ENCODE results near the gene AFAP1. TPM values are rescaled to one million over a fixed set of nuclear protein-coding genes. Genes with fewer than 3 reads are reported as not detected.

AFAP1 gene
- polyA plus RNA-seq, 3 donors = not detected

DNA sequence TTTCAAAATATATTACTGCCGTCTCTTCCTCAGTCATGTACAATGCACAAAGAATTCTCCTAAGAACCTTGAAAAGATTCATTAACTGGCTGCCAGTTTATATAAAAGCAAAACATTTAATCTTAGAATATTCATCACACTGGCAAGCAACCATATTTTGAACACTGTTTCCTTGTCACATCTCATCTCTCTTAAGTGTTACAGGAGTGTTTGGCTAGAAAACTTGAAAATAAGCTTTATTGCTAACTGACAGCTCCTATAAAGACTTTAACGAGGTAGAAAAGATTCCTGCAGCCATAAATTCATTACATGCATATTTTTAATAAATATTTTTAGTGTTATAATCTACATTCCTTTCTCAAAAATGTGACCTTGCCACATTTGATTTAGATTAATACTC is 149.6 kb downstream of the AFAP1 start:
- TF ChIP-seq, protein P1, sequence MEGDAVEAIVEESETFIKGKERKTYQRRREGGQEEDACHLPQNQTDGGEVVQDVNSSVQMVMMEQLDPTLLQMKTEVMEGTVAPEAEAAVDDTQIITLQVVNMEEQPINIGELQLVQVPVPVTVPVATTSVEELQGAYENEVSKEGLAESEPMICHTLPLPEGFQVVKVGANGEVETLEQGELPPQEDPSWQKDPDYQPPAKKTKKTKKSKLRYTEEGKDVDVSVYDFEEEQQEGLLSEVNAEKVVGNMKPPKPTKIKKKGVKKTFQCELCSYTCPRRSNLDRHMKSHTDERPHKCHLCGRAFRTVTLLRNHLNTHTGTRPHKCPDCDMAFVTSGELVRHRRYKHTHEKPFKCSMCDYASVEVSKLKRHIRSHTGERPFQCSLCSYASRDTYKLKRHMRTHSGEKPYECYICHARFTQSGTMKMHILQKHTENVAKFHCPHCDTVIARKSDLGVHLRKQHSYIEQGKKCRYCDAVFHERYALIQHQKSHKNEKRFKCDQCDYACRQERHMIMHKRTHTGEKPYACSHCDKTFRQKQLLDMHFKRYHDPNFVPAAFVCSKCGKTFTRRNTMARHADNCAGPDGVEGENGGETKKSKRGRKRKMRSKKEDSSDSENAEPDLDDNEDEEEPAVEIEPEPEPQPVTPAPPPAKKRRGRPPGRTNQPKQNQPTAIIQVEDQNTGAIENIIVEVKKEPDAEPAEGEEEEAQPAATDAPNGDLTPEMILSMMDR (IDR thresholded peaks at IDR 0.05) = no peak
- no peaks in the 10 kb centered on the region for H4K20me1 ChIP-seq (ENCODE audit: insufficient read depth, low read length)
- Mint-ChIP-seq H3K4me1 (peaks cover 8% of the 10 kb centered on the region), H3K27me3 (ENCODE audit: low read depth in 3 of 3) (peaks cover 0 to 7% (median 2%) of the 10 kb centered on the region in 3 donors), H3K27ac (no peak overlapping the region), H3K9me3 (no peaks in the 10 kb centered on the region), H3K4me3 (no peak overlapping the region), H3K36me3 (peaks cover 0 to 12% of the 10 kb centered on the region in 2 donors)
- no peak overlapping the region for H3K4me2 ChIP-seq (replicated peaks; ENCODE audit: extremely low read depth, low read length, poor library complexity, severe bottlenecking)
- H3K27ac ChIP-seq (ENCODE audit: low read depth in 1 of 2, low read length in 2 of 2) = no peak overlapping the region
- H3K9me3 ChIP-seq (replicated peaks in 1 of 2; ENCODE audit: control insufficient read depth in 1 of 2, insufficient read depth in 1 of 2, low read length in 2 of 2) = no peaks in the 10 kb centered on the region
- H3K27me3 ChIP-seq (ENCODE audit: control insufficient read depth in 2 of 2, insufficient read depth in 2 of 2, low read length in 2 of 2) = no peaks in the 10 kb centered on the region
- no peak for DNase-seq
- no peak overlapping the region for H3K4me3 ChIP-seq (replicated peaks in 1 of 3; ENCODE audit: low read depth in 2 of 3, low read length in 3 of 3)
- H3K36me3 ChIP-seq (replicated peaks in 1 of 2; ENCODE audit: control insufficient read depth in 1 of 2, insufficient read depth in 2 of 2, low read length in 2 of 2) = peaks cover 0 to 3% of the 10 kb centered on the region in 2 donors
- H3K9ac ChIP-seq (ENCODE audit: insufficient read depth, low read length, poor library complexity, severe bottlenecking) = no peak overlapping the region
- 100% methylated on average over 1 of the region's 2 CpGs for WGBS (ENCODE audit: insufficient coverage)
- no peak overlapping the region for H2AFZ ChIP-seq (ENCODE audit: insufficient read depth, low read depth, low read length, poor library complexity, severe bottlenecking)
- H3K79me2 ChIP-seq (ENCODE audit: insufficient read depth, low read length) = no peaks in the 10 kb centered on the region
- peaks cover 0 to 3% of the 10 kb centered on the region in 2 donors for H3K4me1 ChIP-seq (ENCODE audit: control insufficient read depth in 1 of 2, insufficient read depth in 2 of 2, low read length in 2 of 2)
- intact Hi-C loops (cut with micrococcal nuclease) = no loop called here

DNA sequence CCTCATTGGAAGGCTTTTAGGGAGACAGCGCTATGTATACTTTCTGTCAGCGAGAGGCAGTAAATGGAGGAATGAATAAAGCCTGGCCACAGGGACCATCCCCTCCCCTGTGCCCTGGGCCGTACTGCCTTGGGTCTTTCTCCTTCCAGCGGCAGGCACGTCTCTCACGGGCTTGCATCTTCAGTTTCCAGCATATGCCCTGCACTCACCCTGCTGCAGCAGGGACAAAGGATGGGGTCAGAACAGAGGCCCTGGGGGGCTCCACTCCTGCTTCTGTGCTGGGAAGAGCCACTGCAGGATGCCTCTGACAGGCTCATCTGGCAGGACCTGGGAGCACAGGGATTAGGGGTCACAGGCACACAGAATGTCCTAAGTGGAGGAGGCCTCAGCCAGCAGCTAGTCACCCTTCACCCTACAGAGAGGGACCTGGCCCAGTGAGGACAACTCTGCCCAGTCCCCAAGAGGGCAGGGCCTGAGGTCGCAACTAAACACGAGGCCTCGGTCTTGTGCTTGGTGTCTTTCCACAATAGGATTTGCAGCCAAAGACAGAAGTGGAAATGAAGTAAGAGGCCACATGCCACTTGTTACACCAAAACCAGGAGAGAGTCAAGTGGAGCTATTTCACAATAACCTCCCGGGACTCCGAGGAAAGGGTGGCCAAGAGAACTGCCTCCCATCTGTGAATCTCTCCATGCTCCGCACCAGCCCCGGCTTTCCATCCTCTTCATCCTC is 150.8 kb downstream of the AFAP1 start:
- intact Hi-C loops (cut with micrococcal nuclease) = no loop called here
- Mint-ChIP-seq H3K27ac (peak overlapping the region in 1 of 7 donors; percentile 62), H3K9me3 (no peaks in the 10 kb centered on the region), H3K4me1 (peaks cover 8% of the 10 kb centered on the region), H3K36me3 (peaks cover 0 to 13% of the 10 kb centered on the region in 2 donors), H3K4me3 (no peak overlapping the region), H3K27me3 (ENCODE audit: low read depth in 3 of 3) (peaks cover 0 to 7% (median 2%) of the 10 kb centered on the region in 3 donors)
- no peak for DNase-seq
- Histone ChIP-seq H2AFZ (ENCODE audit: insufficient read depth, low read depth, low read length, poor library complexity, severe bottlenecking) (no peak overlapping the region), H3K4me3 (replicated peaks in 1 of 3; ENCODE audit: low read depth in 2 of 3, low read length in 3 of 3) (no peak overlapping the region), H3K4me1 (ENCODE audit: control insufficient read depth in 1 of 2, insufficient read depth in 2 of 2, low read length in 2 of 2) (peaks cover 0 to 3% of the 10 kb centered on the region in 2 donors), H3K27ac (ENCODE audit: low read depth in 1 of 2, low read length in 2 of 2) (no peak overlapping the region), H3K27me3 (ENCODE audit: control insufficient read depth in 2 of 2, insufficient read depth in 2 of 2, low read length in 2 of 2) (no peaks in the 10 kb centered on the region), H3K4me2 (replicated peaks; ENCODE audit: extremely low read depth, low read length, poor library complexity, severe bottlenecking) (no peak overlapping the region), H3K9me3 (replicated peaks in 1 of 2; ENCODE audit: control insufficient read depth in 1 of 2, insufficient read depth in 1 of 2, low read length in 2 of 2) (no peaks in the 10 kb centered on the region), H3K79me2 (ENCODE audit: insufficient read depth, low read length) (no peaks in the 10 kb centered on the region), H4K20me1 (ENCODE audit: insufficient read depth, low read length) (no peaks in the 10 kb centered on the region), H3K9ac (ENCODE audit: insufficient read depth, low read length, poor library complexity, severe bottlenecking) (no peak overlapping the region), H3K36me3 (replicated peaks in 1 of 2; ENCODE audit: control insufficient read depth in 1 of 2, insufficient read depth in 2 of 2, low read length in 2 of 2) (peaks cover 0 to 3% of the 10 kb centered on the region in 2 donors)
- TF ChIP-seq, protein P1 (IDR thresholded peaks at IDR 0.05) = no peak
- WGBS (ENCODE audit: insufficient coverage) = 57% methylated on average over 7 of the region's 13 CpGs
